Keratinocyte (primary cell): Measurements from ENCODE around the gene FAM20B. TPM values are rescaled to one million over a fixed set of nuclear protein-coding genes. Genes with fewer than 3 reads are reported as not detected.
A peak's percentile ranks its signal among the peaks of the same experiment; 100 is the strongest.
"Not testable (repeated sequence)": the region's sequence is repeated elsewhere in the genome, so short reads cannot be mapped to it uniquely, and the experiment has no call there.

Experiments
- DNase-seq: peaks from one replicate; pipeline ENCODE4 v3.0.0-alpha.2; 2011; ENCODE audit warnings: low read depth, missing footprints, low spot score
- FAIRE-seq: peaks from 2 replicates; lab custom pipeline; 2011; peaks lifted over from hg19 to GRCh38; lab: Jason Lieb, UNC
- H2AFZ ChIP-seq: 2 replicates; pipeline ENCODE4 v1.6.0; 2012; ENCODE audit warnings: low read length, control low read depth, inconsistent platforms; ENCODE audit not compliant: control insufficient read depth
- H3K27ac ChIP-seq: 2 replicates; pipeline ENCODE4 v1.5.1; 2011; ENCODE audit warnings: low read length; ENCODE audit not compliant: control insufficient read depth, insufficient read depth
- H3K27me3 ChIP-seq: 3 replicates; pipeline ENCODE4 v1.6.0; 2011; ENCODE audit warnings: low read length; ENCODE audit not compliant: control insufficient read depth, insufficient read depth; ENCODE audit errors: extremely low read depth
- H3K36me3 ChIP-seq, 2 experiments: 2 replicates in 1 of 2; 3 replicates in 1 of 2; pipeline ENCODE4 v1.5.1; 2011; ENCODE audit warnings: low read length in 2 of 2, mild to moderate bottlenecking in 1 of 2; ENCODE audit not compliant: control insufficient read depth in 2 of 2, insufficient read depth in 2 of 2; ENCODE audit errors: extremely low read depth in 1 of 2
- H3K4me1 ChIP-seq: 3 replicates; pipeline ENCODE4 v1.5.1; 2011; ENCODE audit warnings: low read length; ENCODE audit not compliant: control insufficient read depth, insufficient read depth; ENCODE audit errors: extremely low read depth
- H3K4me2 ChIP-seq: 3 replicates; pipeline ENCODE4 v1.6.0; 2011; ENCODE audit warnings: low read depth, low read length; ENCODE audit not compliant: control insufficient read depth, insufficient read depth; ENCODE audit errors: extremely low read depth
- H3K4me3 ChIP-seq, 3 experiments: fragments of 200-600 bp in 1 of 3; sonication (generic) in 1 of 3; 2 replicates in 2 of 3; 3 replicates in 1 of 3; pipeline ENCODE4 v1.5.1; 2011 to 2016; ENCODE audit warnings: low read length in 3 of 3, mild to moderate bottlenecking in 3 of 3, control low read depth in 2 of 3, inconsistent platforms in 1 of 3, low read depth in 1 of 3, mixed read lengths in 1 of 3, mixed run types in 1 of 3, moderate library complexity in 1 of 3; ENCODE audit not compliant: control insufficient read depth in 2 of 3, insufficient read depth in 2 of 3; ENCODE audit errors: extremely low read depth in 1 of 3
- H3K79me2 ChIP-seq: 2 replicates; pipeline ENCODE4 v1.6.0; 2012; ENCODE audit warnings: low read length; ENCODE audit not compliant: control insufficient read depth, insufficient read depth
- H3K9ac ChIP-seq: 3 replicates; pipeline ENCODE4 v1.6.0; 2011; ENCODE audit warnings: low read length; ENCODE audit not compliant: control insufficient read depth, insufficient read depth; ENCODE audit errors: extremely low read depth
- H3K9me1 ChIP-seq: 3 replicates; pipeline ENCODE4 v1.6.0; 2011; ENCODE audit warnings: low read length; ENCODE audit not compliant: control insufficient read depth, insufficient read depth; ENCODE audit errors: extremely low read depth
- H3K9me3 ChIP-seq: 2 replicates; pipeline ENCODE4 v1.5.1; 2012; ENCODE audit warnings: low read depth, low read length; ENCODE audit not compliant: control insufficient read depth
- H4K20me1 ChIP-seq: 3 replicates; pipeline ENCODE4 v1.6.0; 2011; ENCODE audit warnings: low read length; ENCODE audit not compliant: control insufficient read depth, insufficient read depth; ENCODE audit errors: extremely low read depth
- dilution Hi-C: fragments of 300-500 bp; cut with MboI; formaldehyde crosslinking; loops from one replicate; pipeline ENCODE4 v1.7.0; 2020; ENCODE audit warnings: low sequenced_read_pairs; ENCODE audit not compliant: extremely low pct_ligation_motif_present
- polyA plus RNA-seq, 5 experiments: library from polyadenylated mRNA; depleted of rRNA in 3 of 5; stranded (reverse) in 3 of 5; stranded (forward) in 1 of 5; unstranded in 1 of 5; fragments of >200 nt; gene quantifications; 1 replicate in 1 of 5; 2 replicates in 3 of 5; 3 replicates in 1 of 5; pipeline versions ENCODE4 v1.2.1 to v1.2.3, GENCODE V29; 2011 to 2012; ENCODE audit warnings: missing spikeins in 2 of 5, low read depth in 1 of 5, low replicate concordance in 1 of 5
- TF ChIP-seq, protein P1 (sequence below), 3 experiments: IDR thresholded peaks in 1 of 3; conservative IDR thresholded peaks in 1 of 3; optimal IDR thresholded peaks in 1 of 3; 2 replicates in 2 of 3; 3 replicates in 1 of 3; pipeline versions ENCODE3 to v1.5.1; 2011; ENCODE audit warnings: low read length in 3 of 3, mild to moderate bottlenecking in 3 of 3, moderate library complexity in 2 of 3, control low read depth in 1 of 3, inconsistent platforms in 1 of 3; ENCODE audit not compliant: insufficient read depth in 2 of 3; ENCODE audit errors: extremely low read depth in 1 of 3

FAM20B gene
- polyA plus RNA-seq, 1 donor (not counting 4 experiments of a cell fraction or from before 2014, with no cell fraction given): 20.1 TPM

DNA sequence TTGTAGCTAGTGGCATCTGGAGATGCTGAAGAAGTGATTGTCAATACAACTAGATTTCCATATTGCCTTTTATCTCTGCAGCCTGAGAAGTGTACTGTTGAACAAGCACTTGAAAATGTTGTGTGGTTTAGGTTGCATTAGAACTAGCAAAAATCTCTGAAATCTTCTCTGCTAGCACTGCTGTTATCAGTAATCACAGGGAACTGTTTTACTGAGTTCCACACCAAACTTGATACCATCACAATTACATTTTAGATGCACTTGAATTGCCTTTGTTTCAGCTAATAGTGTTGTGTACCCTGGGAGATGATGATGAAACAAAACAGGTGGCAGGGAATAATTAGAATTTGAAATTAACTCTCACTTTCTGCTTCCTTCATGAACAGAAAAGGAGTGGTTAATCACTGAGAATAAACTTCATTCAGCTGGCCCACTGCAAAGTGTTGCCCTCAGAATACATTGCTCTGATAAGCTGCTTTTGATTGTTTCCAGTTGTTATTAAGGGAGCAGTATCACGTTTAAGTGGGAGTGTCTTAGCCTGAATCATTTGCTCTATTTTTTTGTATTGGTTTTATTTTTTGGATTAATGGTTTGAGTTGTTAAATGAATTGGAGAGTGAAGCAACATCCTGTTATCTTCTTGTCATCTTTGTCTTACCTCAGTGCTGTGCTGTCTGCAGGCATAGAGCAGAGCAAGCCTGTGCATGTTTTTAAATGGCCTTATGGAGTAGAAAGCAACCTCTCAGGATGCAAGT is 13.0 kb downstream of the FAM20B start:
- no peak overlapping the region for H3K9ac ChIP-seq
- no peaks in the 10 kb centered on the region for H3K9me1 ChIP-seq
- H2AFZ ChIP-seq: no peak overlapping the region
- peaks cover 2% of the 10 kb centered on the region for H4K20me1 ChIP-seq
- H3K27ac ChIP-seq: peak overlapping the region; percentile 42
- peaks cover 32% of the 10 kb centered on the region for H3K4me1 ChIP-seq
- DNase-seq: peak; percentile 71
- peak overlapping the region; percentile 64 for H3K4me2 ChIP-seq
- dilution Hi-C loops: no loop called here
- no peaks in the 10 kb centered on the region for H3K36me3 ChIP-seq
- FAIRE-seq: peak; percentile 62
- no peak overlapping the region for H3K4me3 ChIP-seq
- peaks cover 57% of the 10 kb centered on the region for H3K79me2 ChIP-seq
- TF ChIP-seq, protein P1, sequence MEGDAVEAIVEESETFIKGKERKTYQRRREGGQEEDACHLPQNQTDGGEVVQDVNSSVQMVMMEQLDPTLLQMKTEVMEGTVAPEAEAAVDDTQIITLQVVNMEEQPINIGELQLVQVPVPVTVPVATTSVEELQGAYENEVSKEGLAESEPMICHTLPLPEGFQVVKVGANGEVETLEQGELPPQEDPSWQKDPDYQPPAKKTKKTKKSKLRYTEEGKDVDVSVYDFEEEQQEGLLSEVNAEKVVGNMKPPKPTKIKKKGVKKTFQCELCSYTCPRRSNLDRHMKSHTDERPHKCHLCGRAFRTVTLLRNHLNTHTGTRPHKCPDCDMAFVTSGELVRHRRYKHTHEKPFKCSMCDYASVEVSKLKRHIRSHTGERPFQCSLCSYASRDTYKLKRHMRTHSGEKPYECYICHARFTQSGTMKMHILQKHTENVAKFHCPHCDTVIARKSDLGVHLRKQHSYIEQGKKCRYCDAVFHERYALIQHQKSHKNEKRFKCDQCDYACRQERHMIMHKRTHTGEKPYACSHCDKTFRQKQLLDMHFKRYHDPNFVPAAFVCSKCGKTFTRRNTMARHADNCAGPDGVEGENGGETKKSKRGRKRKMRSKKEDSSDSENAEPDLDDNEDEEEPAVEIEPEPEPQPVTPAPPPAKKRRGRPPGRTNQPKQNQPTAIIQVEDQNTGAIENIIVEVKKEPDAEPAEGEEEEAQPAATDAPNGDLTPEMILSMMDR (optimal IDR thresholded peaks at IDR 0.05 in 1 of 3, IDR thresholded peaks at IDR 0.05 in 1 of 3, conservative IDR thresholded peaks at IDR 0.05 in 1 of 3; ENCODE audit: extremely low read depth in 1 of 3, insufficient read depth in 2 of 3, low read length in 3 of 3): no peak
- no peaks in the 10 kb centered on the region for H3K27me3 ChIP-seq
- no peaks in the 10 kb centered on the region for H3K9me3 ChIP-seq

DNA sequence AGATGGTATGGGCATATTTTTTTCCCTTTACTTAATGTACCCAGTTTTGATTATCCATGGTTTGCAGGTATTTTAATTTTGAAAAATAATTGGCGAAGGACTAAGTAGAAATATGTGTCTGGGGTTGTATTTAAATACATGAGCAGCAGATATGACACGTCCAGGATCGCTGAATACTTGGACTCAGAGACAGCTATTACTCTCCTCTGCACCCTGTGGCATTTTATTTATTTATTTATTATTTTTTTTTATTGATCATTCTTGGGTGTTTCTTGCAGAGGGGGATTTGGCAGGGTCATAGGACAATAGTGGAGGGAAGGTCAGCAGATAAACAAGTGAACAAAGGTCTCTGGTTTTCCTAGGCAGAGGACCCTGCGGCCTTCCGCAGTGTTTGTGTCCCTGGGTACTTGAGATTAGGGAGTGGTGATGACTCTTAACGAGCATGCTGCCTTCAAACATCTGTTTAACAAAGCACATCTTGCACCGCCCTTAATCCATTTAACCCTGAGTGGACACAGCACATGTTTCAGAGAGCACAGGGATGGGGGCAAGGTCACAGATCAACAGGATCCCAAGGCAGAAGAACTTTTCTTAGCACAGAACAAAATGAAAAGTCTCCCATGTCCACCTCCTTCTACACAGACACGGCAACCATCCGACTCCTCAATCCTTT is 13.9 kb downstream of the FAM20B start:
- H3K9ac ChIP-seq, FAIRE-seq, H3K9me1 ChIP-seq, dilution Hi-C loops, H3K9me3 ChIP-seq, H2AFZ ChIP-seq, DNase-seq, H3K27ac ChIP-seq, H3K36me3 ChIP-seq, H4K20me1 ChIP-seq, H3K4me3 ChIP-seq, H3K27me3 ChIP-seq: not testable (repeated sequence)
- peak overlapping the region; percentile 64 for H3K4me2 ChIP-seq
- H3K79me2 ChIP-seq: peaks cover 49% of the 10 kb centered on the region
- peaks cover 32% of the 10 kb centered on the region for H3K4me1 ChIP-seq

DNA sequence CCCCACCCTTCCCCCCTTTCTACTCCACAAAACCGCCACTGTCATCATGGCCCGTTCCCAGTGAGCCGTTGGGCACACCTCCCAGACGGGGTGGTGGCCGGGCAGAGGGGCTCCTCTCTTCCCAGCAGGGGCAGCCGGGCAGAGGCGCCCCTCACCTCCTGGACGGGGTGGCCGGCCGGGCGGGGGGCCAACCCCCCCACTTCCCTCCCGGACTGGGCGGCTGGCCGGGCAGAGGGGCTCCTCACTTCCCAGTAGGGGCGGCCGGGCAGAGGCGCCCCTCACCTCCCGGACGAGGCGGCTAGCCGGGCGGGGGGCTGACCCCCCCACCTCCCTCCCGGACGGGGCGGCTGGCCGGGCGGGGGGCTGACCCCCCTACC is 14.5 kb downstream of the FAM20B start:
- H3K9me1 ChIP-seq, H3K9ac ChIP-seq, H3K4me3 ChIP-seq, DNase-seq, H3K9me3 ChIP-seq, H3K4me2 ChIP-seq, dilution Hi-C loops, H3K27me3 ChIP-seq, FAIRE-seq, H4K20me1 ChIP-seq, H3K27ac ChIP-seq, H3K36me3 ChIP-seq, H2AFZ ChIP-seq: not testable (repeated sequence)
- Histone ChIP-seq H3K79me2 (peaks cover 44% of the 10 kb centered on the region), H3K4me1 (peaks cover 32% of the 10 kb centered on the region)
